Cardiac fibroblast (primary cell): ENCODE data around the gene APEH.
"Not testable (repeated sequence)": the region's sequence is repeated elsewhere in the genome, so short reads cannot be mapped to it uniquely, and the experiment has no call there.

Experiments
- DNase-seq, 2 donors: peaks; one replicate each; pipeline versions ENCODE4 v3.0.0 to v3.0.0-alpha.2; 2010; ENCODE audit warnings: low read depth in 2 of 2
- H3K4me3 ChIP-seq, 2 donors: replicated peaks in 1 of 2; 1 replicate in 1 of 2; 2 replicates in 1 of 2; pipeline ENCODE4 v1.5.1; 2011; ENCODE audit warnings: low read depth in 2 of 2, low read length in 2 of 2, mild to moderate bottlenecking in 2 of 2, moderate library complexity in 1 of 2
- CTCF ChIP-seq: IDR thresholded peaks from one replicate; pipeline ENCODE4 v1.5.1; 2011; ENCODE audit warnings: low read depth, mild to moderate bottlenecking, low read length, inconsistent platforms

The APEH gene

GRCh38 chr3:49681543-49681942 is 7.4 kb downstream of the APEH start:
- H3K4me3 ChIP-seq = no peak overlapping the region
- no peak for TF ChIP-seq CTCF
- no peak for DNase-seq

DNA sequence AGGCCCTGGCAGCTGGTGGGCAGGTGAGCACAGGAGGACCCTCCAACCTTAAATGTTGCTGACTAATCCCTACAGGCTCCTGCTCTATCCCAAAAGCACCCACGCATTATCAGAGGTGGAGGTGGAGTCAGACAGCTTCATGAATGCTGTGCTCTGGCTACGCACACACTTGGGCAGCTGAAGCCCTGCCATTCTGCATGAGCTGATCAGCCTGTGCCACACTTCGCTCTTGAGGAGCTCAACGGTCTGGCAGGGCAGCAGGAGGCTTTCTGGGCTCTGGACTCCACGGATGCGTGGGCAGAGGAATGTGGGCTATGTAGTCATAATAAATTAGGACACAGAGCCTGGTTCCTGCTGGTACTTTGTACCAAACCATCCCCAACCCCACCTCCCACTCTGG is 9.0 kb downstream of the APEH start:
- DNase-seq = no peak
- no peak for TF ChIP-seq CTCF
- H3K4me3 ChIP-seq = no peak overlapping the region

- H3K4me3 ChIP-seq, DNase-seq: not testable (repeated sequence)
These were observed 10.3 kb downstream of the APEH start for GRCh38 chr3:49684453-49684852.

GRCh38 chr3:49685103-49685502 is 11.0 kb downstream of the APEH start:
- DNase-seq, H3K4me3 ChIP-seq: not testable (repeated sequence)

GRCh38 chr3:49685846-49686245 is 11.7 kb downstream of the APEH start:
- H3K4me3 ChIP-seq = not testable (repeated sequence)

GRCh38 chr3:49686346-49686745 is 12.2 kb downstream of the APEH start:
- H3K4me3 ChIP-seq = peak overlapping the region; percentile 11 to 34

More at GRCh38 chr3:49685846-49686245, 11.7 kb downstream of the APEH start:
- DNase-seq = not testable (repeated sequence)

DNA sequence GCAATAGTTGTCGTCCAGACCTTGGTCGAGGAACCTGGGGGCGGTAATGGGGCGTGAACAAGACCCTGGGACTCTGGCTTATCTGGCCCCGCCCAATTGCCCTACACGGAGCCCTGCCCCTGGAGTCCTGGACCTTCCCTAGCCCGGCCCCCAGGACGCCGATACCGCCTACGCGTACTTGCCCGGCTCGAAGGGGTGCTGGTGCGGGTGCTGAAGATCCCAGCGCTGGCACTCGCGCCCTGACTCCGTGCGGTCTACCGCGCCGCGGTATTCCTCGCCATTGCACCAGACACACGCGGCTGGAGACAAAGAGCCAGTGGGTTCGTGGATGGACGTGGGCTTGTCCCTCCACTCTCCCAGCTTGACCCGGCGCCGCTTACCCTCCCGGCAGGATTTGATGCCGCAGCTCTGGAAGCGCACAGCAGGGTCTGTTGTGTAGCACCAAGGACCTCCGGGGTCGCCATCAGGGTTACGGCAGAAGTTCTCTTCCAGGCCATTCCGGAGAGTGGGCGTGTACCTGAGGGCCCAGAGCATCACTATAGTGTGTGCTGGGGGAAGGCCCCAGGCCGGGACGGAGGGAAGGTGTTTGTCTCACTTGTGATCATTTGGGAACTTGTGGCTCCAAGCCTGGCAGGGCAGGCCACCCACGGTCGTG is 12.7 kb downstream of the APEH start:
- peak overlapping the region; percentile 11 to 34 for H3K4me3 ChIP-seq
- DNase-seq = peak; percentile 39 to 70

More at GRCh38 chr3:49686346-49686745, 12.2 kb downstream of the APEH start:
- DNase-seq = not testable (repeated sequence)

- not testable (repeated sequence) for H3K4me3 ChIP-seq, DNase-seq
These were observed 13.3 kb downstream of the APEH start for GRCh38 chr3:49687424-49687795.

GRCh38 chr3:49688338-49689045 is 14.3 kb downstream of the APEH start:
- peak overlapping the region; percentile 74 to 98 for H3K4me3 ChIP-seq
- not testable (repeated sequence) for DNase-seq

- peak; percentile 91 to 93 for DNase-seq
- TF ChIP-seq CTCF = peak; percentile 34
- peak within 1 kb of the TSS; percentile 74 to 98 for H3K4me3 ChIP-seq
These were observed 15.1 kb downstream of the APEH start, which contains the start of the genes MST1 and RNF123 for GRCh38 chr3:49689046-49689907. Gene MST1, minus strand, starts transcription at chr3:49689474. Its CDS starts 783 bp downstream, at chr3:49688691. Gene RNF123, plus strand, starts transcription at chr3:49689557. Its CDS starts 1,609 bp downstream, at chr3:49691166.

DNA sequence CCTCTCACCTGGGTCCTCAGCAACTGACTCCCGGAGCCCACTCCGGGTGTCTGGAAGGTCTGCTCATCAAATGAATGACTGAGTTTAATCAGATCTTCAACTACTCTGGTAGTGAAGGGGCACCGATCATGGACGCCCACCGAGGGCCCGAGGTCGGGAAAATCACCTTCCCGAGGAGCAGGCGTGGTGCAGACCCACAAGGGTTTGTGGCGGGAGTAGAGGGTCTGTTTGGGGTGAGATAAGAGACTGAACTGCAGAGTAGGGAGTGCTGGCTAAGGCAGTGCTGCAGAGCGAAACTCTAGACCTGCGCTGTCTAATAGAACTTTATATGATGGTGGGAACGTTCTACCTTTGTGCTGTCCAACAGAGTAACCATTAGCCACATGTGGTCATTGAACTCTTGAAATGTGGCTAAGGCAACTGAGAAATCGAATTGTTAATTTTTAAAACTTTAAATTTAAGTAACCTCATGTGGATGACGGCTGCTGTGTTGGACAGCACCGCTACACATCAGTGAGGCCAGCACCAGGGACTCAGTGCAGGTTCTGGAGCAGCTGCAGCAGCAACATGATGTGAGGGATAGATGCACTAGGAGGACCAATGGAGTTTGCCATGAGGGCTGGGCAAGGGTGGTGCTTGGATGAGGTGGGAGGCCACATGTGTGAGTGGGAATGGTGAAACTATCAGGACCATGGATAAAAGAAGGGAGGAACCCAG is 15.9 kb downstream of the APEH start:
- peak overlapping the region; percentile 74 to 98 for H3K4me3 ChIP-seq
- not testable (repeated sequence) for DNase-seq

GRCh38 chr3:49690856-49691255 is 16.7 kb downstream of the APEH start:
- not testable (repeated sequence) for DNase-seq, H3K4me3 ChIP-seq

DNA sequence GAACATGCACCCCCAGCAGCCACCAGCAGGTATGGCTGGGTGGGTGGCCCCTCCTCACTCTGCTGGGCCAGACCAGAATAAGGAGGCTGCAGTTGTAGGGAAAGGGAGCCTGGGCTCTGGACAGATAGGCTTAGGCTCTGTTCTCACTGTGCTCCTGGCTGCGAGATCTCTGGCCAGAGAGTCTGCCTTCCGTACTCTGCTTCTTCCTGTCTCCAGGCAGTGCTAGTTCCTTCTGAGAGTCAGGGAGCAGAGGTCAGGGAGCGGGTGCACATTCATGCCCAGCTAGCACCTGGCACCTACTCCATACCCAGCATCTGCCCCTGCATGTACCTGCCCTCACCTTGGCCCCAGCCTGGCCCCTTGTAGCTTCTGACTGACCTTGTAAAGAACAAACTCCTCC is 17.3 kb downstream of the APEH start:
- DNase-seq, H3K4me3 ChIP-seq: not testable (repeated sequence)
